Lower lobe of right lung (tissue), 2 donors: ENCODE measurements around the gene CUBN. TPM values are rescaled to one million over a fixed set of nuclear protein-coding genes. Genes with fewer than 3 reads are reported as not detected.

Experiments used
- ATAC-seq, 2 donors: fragments of 200-7000 bp; cut with Tn5 transposase; one replicate each; pipeline ENCODE4 v1.9.1; 2020 to 2022; ENCODE audit warnings: mild to moderate bottlenecking in 2 of 2, moderate library complexity in 2 of 2
- DNase-seq: peaks from one replicate; pipeline ENCODE4 v3.0.0-alpha.2; 2020
- H3K27ac ChIP-seq: fragments of 200-600 bp; one replicate; pipeline ENCODE4 v1.8.0; 2022
- H3K27me3 ChIP-seq: fragments of 200-600 bp; one replicate; pipeline ENCODE4 v1.8.0; 2022; ENCODE audit warnings: low read depth
- H3K36me3 ChIP-seq: fragments of 200-600 bp; one replicate; pipeline ENCODE4 v1.8.0; 2022; ENCODE audit warnings: mild to moderate bottlenecking
- H3K4me1 ChIP-seq: fragments of 200-600 bp; one replicate; pipeline ENCODE4 v1.8.0; 2022
- H3K4me3 ChIP-seq: fragments of 200-600 bp; one replicate; pipeline ENCODE4 v1.8.0; 2022; ENCODE audit warnings: mild to moderate bottlenecking
- H3K9me3 ChIP-seq: fragments of 200-600 bp; one replicate; pipeline ENCODE4 v1.8.0; 2022
- intact Hi-C: fragments of 100-400 bp; cut with DNase I; formaldehyde crosslinking; loops from one replicate; pipeline ENCODE4 v1.11.0; 2022
- total RNA-seq: library from RNA; stranded (reverse); fragmentation: NEBNext Ultra II Directional; extraction: Animal tissue kit (Norgen Biotek cat#: 25700); gene quantifications from one replicate; pipeline ENCODE4 v1.2.1, GENCODE V29; 2021
- TF ChIP-seq, protein P1 (sequence below): fragments of 200-600 bp; IDR thresholded peaks from one replicate; pipeline ENCODE4 v1.8.0; 2022; ENCODE audit warnings: antibody characterized with exemption, mild to moderate bottlenecking
- donor health status: DM: no; HTN: yes; CAD: no; lungs with severe emphysema.

CUBN gene
- total RNA-seq, 1 donor from 2014 or later = 2.2 TPM

DNA sequence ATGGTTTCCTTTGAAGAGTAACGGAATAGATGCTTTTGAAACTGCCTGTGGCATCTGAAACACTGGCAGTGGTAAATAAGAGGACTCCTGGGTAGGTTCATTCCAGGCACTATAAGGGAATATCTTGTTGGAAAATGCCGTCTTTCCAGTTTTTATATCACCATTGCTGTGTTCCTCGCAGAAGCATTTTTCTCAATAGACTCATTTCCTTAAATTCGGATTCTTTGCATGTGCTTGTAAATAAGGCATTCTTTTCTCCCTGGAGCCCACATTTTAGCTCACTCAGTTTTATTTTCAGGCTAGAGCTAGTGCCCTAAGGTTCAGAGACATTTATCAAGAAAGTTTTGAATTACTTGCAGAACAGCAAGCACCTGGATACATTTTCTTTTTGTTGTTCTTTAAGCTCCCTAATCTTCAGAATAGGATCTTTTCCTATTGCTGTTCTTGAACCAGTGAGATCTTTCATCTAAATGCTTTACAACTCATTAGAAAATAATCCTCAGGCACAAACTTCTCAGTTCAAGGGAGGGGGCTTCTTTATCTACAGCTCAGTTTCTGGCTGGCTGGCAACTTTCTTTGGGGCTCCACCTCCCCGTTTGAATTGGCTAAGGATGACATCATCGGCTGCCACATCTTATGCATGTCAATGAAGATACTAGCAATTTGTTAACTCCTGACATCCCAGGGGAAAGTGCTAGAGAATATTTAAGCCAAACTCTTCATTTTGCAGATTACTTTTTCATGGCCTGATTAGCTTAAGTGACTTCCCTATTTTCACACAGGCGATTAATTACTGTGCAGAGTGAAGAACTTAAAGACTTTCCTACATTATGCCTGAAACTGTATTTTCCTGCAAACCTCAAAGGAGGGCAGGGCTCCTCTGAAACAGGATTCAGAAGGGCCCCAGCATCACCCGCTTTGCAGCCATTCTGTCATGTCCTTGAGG, 178.7 kb downstream of the CUBN start:
- H3K27me3 ChIP-seq = no peaks in the 10 kb centered on the region
- H3K4me3 ChIP-seq = no peak overlapping the region
- no peaks in the 10 kb centered on the region for H3K36me3 ChIP-seq
- ATAC-seq (no peak), DNase-seq (no peak)
- intact Hi-C loops = no loop called here
- no peaks in the 10 kb centered on the region for H3K9me3 ChIP-seq
- peaks cover 16% of the 10 kb centered on the region for H3K4me1 ChIP-seq
- H3K27ac ChIP-seq = no peak overlapping the region
- TF ChIP-seq, protein P1, sequence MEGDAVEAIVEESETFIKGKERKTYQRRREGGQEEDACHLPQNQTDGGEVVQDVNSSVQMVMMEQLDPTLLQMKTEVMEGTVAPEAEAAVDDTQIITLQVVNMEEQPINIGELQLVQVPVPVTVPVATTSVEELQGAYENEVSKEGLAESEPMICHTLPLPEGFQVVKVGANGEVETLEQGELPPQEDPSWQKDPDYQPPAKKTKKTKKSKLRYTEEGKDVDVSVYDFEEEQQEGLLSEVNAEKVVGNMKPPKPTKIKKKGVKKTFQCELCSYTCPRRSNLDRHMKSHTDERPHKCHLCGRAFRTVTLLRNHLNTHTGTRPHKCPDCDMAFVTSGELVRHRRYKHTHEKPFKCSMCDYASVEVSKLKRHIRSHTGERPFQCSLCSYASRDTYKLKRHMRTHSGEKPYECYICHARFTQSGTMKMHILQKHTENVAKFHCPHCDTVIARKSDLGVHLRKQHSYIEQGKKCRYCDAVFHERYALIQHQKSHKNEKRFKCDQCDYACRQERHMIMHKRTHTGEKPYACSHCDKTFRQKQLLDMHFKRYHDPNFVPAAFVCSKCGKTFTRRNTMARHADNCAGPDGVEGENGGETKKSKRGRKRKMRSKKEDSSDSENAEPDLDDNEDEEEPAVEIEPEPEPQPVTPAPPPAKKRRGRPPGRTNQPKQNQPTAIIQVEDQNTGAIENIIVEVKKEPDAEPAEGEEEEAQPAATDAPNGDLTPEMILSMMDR = no peak

DNA sequence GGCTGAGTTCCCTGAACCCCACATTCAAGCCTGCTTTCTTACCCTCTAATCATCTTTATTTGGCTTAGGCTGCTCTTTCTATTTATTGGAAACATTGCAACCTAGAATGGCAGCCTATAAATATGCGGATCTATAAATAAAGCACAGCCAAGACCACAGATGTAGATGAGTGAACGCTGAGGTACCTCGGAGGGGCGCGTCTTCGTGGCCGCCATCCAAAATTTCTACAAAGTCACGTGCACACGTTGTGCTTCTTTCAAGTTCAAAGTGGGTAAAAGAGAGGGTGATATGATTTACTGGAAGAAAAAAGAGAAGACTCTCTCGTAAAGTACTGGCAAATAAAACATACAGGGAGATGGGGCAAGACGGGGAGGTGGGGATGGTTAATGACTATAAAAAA, 179.8 kb downstream of the CUBN start:
- H3K9me3 ChIP-seq = no peaks in the 10 kb centered on the region
- DNase-seq = no peak

DNA sequence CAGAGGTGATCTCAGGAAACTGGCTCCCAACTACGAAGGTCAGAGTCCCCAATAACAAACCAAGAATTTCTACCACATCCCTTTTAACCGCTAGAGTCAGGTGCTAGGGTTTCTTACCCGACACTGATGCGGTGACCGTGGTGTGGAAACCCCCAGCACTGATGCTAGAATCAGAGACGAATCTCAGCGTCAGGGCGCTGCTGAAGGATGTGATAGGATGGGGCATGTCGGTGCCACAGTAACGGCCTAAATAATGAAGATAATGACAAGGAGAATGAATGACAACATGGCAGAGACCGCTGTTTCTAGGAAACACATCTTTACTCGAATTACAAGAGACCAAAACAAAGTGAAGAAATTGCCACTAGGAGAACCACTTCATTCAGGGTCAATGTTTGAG, 181.2 kb downstream of the CUBN start:
- H3K4me1 ChIP-seq = peaks cover 16% of the 10 kb centered on the region
- DNase-seq (no peak), ATAC-seq (no peak)
- H3K27me3 ChIP-seq = no peaks in the 10 kb centered on the region
- H3K4me3 ChIP-seq = no peak overlapping the region
- intact Hi-C loops = no loop called here
- TF ChIP-seq, protein P1 = no peak
- no peaks in the 10 kb centered on the region for H3K36me3 ChIP-seq
- H3K9me3 ChIP-seq = no peaks in the 10 kb centered on the region
- no peak overlapping the region for H3K27ac ChIP-seq

More for the DNA sequence above, 179.8 kb downstream of the CUBN start:
- no peaks in the 10 kb centered on the region for H3K36me3 ChIP-seq
- intact Hi-C loops = no loop called here
- ATAC-seq = no peak
- TF ChIP-seq, protein P1 = no peak
- H3K4me3 ChIP-seq = no peak overlapping the region
- H3K27me3 ChIP-seq = no peaks in the 10 kb centered on the region
- peaks cover 16% of the 10 kb centered on the region for H3K4me1 ChIP-seq
- no peak overlapping the region for H3K27ac ChIP-seq

DNA sequence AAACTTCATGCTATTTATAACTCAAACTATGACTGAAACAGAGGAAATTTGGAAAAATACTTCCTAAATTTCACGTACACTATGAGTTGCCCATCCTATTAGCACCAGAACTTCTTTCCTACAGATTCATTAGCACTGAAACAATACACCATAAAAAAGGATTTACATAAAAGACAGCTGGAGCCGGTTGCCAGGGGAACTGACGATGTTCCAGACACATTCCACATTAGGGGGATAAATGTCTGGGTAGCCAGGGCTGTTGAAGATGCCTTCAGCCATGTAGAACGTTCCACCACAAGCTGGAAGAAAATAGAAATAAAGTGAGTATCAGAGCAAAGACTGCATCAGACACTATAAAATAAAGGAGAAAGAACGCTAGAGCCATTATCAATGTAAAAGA, 182.5 kb downstream of the CUBN start:
- no peak for ATAC-seq
- H3K9me3 ChIP-seq = no peaks in the 10 kb centered on the region
- H3K27me3 ChIP-seq = no peaks in the 10 kb centered on the region
- no peak for DNase-seq
- no peak overlapping the region for H3K27ac ChIP-seq
- H3K4me3 ChIP-seq = no peak overlapping the region
- no peaks in the 10 kb centered on the region for H3K36me3 ChIP-seq
- intact Hi-C loops = no loop called here
- TF ChIP-seq, protein P1 = no peak
- H3K4me1 ChIP-seq = peaks cover 5% of the 10 kb centered on the region

DNA sequence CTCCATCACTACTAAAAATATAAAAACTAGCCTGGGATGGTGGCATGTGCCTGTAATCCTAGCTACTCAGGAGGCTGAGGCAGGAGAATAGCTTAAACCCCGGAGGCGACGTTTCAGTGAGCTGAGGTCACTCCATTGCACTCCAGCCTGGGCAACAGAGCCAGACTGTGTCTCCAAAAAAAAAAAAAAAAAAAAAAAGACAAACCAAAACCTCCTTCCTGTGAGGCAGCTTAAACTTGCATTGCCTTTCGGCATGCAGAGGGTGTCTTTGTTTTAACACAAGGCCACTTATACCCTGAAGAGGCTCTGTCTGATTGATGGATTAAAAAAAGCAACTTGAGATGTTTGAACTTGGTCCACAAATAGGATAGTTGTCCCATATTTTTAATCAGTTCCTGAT, 184.0 kb downstream of the CUBN start:
- DNase-seq = no peak
- no peaks in the 10 kb centered on the region for H3K36me3 ChIP-seq
- H3K27ac ChIP-seq = no peak overlapping the region
- TF ChIP-seq, protein P1 = no peak
- no peak overlapping the region for H3K4me3 ChIP-seq
- no peaks in the 10 kb centered on the region for H3K27me3 ChIP-seq
- intact Hi-C loops = no loop called here
- ATAC-seq = no peak
- no peaks in the 10 kb centered on the region for H3K9me3 ChIP-seq
- H3K4me1 ChIP-seq = no peaks in the 10 kb centered on the region
